HepG2 (cell line): ENCODE results near the gene SRSF3. TPM values are rescaled to one million over a fixed set of nuclear protein-coding genes. Genes with fewer than 3 reads are reported as not detected.

ENCODE experiments used
- ATF6 ChIP-seq: sonication (generic); formaldehyde crosslinking; conservative IDR thresholded peaks from 2 replicates; pipeline ENCODE4 v1.4.0; 2020; ENCODE audit warnings: missing genetic modification reagents
- MBD4 ChIP-seq: IDR thresholded peaks from 2 replicates; pipeline ENCODE4 v1.6.1; 2012; ENCODE audit warnings: low read length, inconsistent platforms, borderline replicate concordance
- PATZ1 ChIP-seq: sonication (generic); formaldehyde crosslinking; IDR thresholded peaks from 2 replicates; pipeline ENCODE4 v1.4.0; 2020; ENCODE audit warnings: missing genetic modification reagents
- PBX3 ChIP-seq: sonication (generic); formaldehyde crosslinking; IDR thresholded peaks from 2 replicates; pipeline ENCODE4 v1.8.1; 2023; ENCODE audit warnings: missing genetic modification reagents, inconsistent platforms, borderline replicate concordance
- REXO4 ChIP-seq: sonication (generic); formaldehyde crosslinking; IDR thresholded peaks from 2 replicates; pipeline ENCODE4 v1.8.0; 2022; ENCODE audit warnings: missing genetic modification reagents, mild to moderate bottlenecking, borderline replicate concordance
- TBX3 ChIP-seq: fragments of 450-650 bp; IDR thresholded peaks from 2 replicates; pipeline ENCODE4 v1.6.1; 2017; ENCODE audit warnings: antibody characterized with exemption, mild to moderate bottlenecking, inconsistent platforms, borderline replicate concordance
- ZBTB43 ChIP-seq: sonication (generic); formaldehyde crosslinking; conservative IDR thresholded peaks from 2 replicates; pipeline ENCODE4 v1.4.0; 2020; ENCODE audit warnings: missing genetic modification reagents
- ZBTB46 ChIP-seq: sonication (generic); formaldehyde crosslinking; IDR thresholded peaks from 2 replicates; pipeline ENCODE4 v1.4.0; 2020; ENCODE audit warnings: mild to moderate bottlenecking, missing genetic modification reagents, borderline replicate concordance
- ZC3H4 ChIP-seq: sonication (generic); formaldehyde crosslinking; IDR thresholded peaks from 2 replicates; pipeline ENCODE4 v1.4.0; 2020; ENCODE audit warnings: missing genetic modification reagents, borderline replicate concordance
- ZFX ChIP-seq: sonication (generic); formaldehyde crosslinking; IDR thresholded peaks from 2 replicates; pipeline ENCODE4 v1.4.0; 2020; ENCODE audit warnings: mild to moderate bottlenecking, low read depth, missing genetic modification reagents, moderate library complexity
- ZHX1 ChIP-seq: sonication (generic); formaldehyde crosslinking; IDR thresholded peaks from 2 replicates; pipeline ENCODE4 v1.8.1; 2022; ENCODE audit warnings: low read depth, mild to moderate bottlenecking, missing genetic modification reagents
- ZMAT5 ChIP-seq: sonication (generic); formaldehyde crosslinking; IDR thresholded peaks from 2 replicates; pipeline ENCODE4 v1.5.0; 2020; ENCODE audit warnings: mild to moderate bottlenecking, low read depth, missing genetic modification reagents, borderline replicate concordance
- ZNF543 ChIP-seq: sonication (generic); formaldehyde crosslinking; IDR thresholded peaks from 2 replicates; pipeline ENCODE4 v1.4.0; 2020; ENCODE audit warnings: mild to moderate bottlenecking, missing genetic modification reagents
- ZNF552 ChIP-seq: sonication (generic); formaldehyde crosslinking; IDR thresholded peaks from 2 replicates; pipeline ENCODE4 v1.9.0; 2022; ENCODE audit warnings: missing genetic modification reagents, mild to moderate bottlenecking, borderline replicate concordance
- ZNF720 ChIP-seq: sonication (generic); formaldehyde crosslinking; IDR thresholded peaks from 2 replicates; pipeline ENCODE4 v1.4.0; 2020; ENCODE audit warnings: missing genetic modification reagents
- ZSCAN25 ChIP-seq: sonication (generic); formaldehyde crosslinking; IDR thresholded peaks from 2 replicates; pipeline ENCODE4 v1.8.0; 2022; ENCODE audit warnings: mild to moderate bottlenecking, missing genetic modification reagents
- polyA plus RNA-seq, 8 experiments: library from polyadenylated mRNA; depleted of rRNA in 3 of 8; stranded (reverse) in 7 of 8; unstranded in 1 of 8; fragments of >200 nt; fragmentation: Illumina TruSeq in 4 of 8; extraction: Trizol in 4 of 8; gene quantifications; 2 replicates each; pipeline versions ENCODE4 v1.2.1 to v1.2.3, GENCODE V29; 2011 to 2016; ENCODE audit warnings: low read depth in 4 of 8, missing spikeins in 1 of 8, mixed read lengths in 1 of 8; ENCODE audit not compliant: insufficient read depth in 1 of 8
- total RNA-seq, 5 experiments: library from RNA; depleted of rRNA; stranded (reverse); fragments of >200 nt; fragmentation: Illumina TruSeq; extraction: Trizol; gene quantifications; 2 replicates each; pipeline ENCODE4 v1.2.3, GENCODE V29; 2016; ENCODE audit warnings: low read depth in 1 of 5

Gene SRSF3
- total and polyA plus RNA-seq, 2 of the 13 experiments (the other 11 are each of a cell fraction or from before 2014, with no cell fraction given) = 206 to 684 TPM

GRCh38 chr6:36546920-36547645 lies 47.1 kb upstream of the SRSF3 start, which contains the start of gene STK38 (continued):
- TF ChIP-seq ZNF543 (CRISPR knock-in tag) (no peak), PATZ1 (CRISPR knock-in tag) (peak; percentile 78), ZC3H4 (CRISPR knock-in tag) (no peak), ZBTB43 (peak; percentile 65; the same call in 1 of the 2 replicates), ZNF552 (CRISPR knock-in tag) (0 out of 2 replicates have a peak, but pooled peaks have one; percentile 66), ATF6 (CRISPR knock-in tag) (no peak; the same call in 1 of the 2 replicates), ZFX (CRISPR knock-in tag) (peak; percentile 82), ZHX1 (CRISPR knock-in tag) (0 out of 2 replicates have a peak, but pooled peaks have one; percentile 49), ZMAT5 (no peak), PBX3 (CRISPR knock-in tag) (no peak), TBX3 (no peak), REXO4 (CRISPR knock-in tag) (no peak), ZSCAN25 (CRISPR knock-in tag) (no peak), MBD4 (no peak), ZNF720 (no peak), ZBTB46 (CRISPR knock-in tag) (no peak)
